Mesenchymal stem cell (in vitro differentiated cells and primary cell): ENCODE measurements around the gene NCOA6.

Source experiments
- DNase-seq: peaks from one replicate; pipeline ENCODE4 v3.0.0-alpha.2; 2013
- H2AFZ ChIP-seq: one replicate; pipeline ENCODE4 v1.6.1; 2013; ENCODE audit warnings: low read depth, mild to moderate bottlenecking, control low read depth, inconsistent platforms, low read length, moderate library complexity
- H2AK5ac ChIP-seq: 2 replicates; pipeline ENCODE4 v1.6.1; 2013; ENCODE audit warnings: low read length, moderate library complexity, mild to moderate bottlenecking, inconsistent platforms; ENCODE audit not compliant: severe bottlenecking
- H2BK120ac ChIP-seq: one replicate; pipeline ENCODE4 v1.6.1; 2013; ENCODE audit warnings: low read depth, mild to moderate bottlenecking, inconsistent platforms, low read length, moderate library complexity
- H2BK12ac ChIP-seq, 2 experiments: one replicate each; pipeline ENCODE4 v1.6.1; 2013; ENCODE audit warnings: inconsistent platforms in 2 of 2, low read length in 2 of 2, mild to moderate bottlenecking in 2 of 2, moderate library complexity in 2 of 2, control low read depth in 1 of 2
- H2BK15ac ChIP-seq: one replicate; pipeline ENCODE4 v1.6.1; 2013; ENCODE audit warnings: mild to moderate bottlenecking, low read depth, inconsistent platforms; ENCODE audit not compliant: poor library complexity, severe bottlenecking
- H2BK5ac ChIP-seq: 2 replicates; pipeline ENCODE4 v1.6.1; 2013; ENCODE audit warnings: low read depth, mild to moderate bottlenecking, low read length, control low read depth, inconsistent platforms; ENCODE audit not compliant: poor library complexity, severe bottlenecking
- H3K14ac ChIP-seq, 2 experiments: one replicate each; pipeline ENCODE4 v1.6.1; 2013; ENCODE audit warnings: inconsistent platforms in 2 of 2, low read length in 2 of 2, control low read depth in 1 of 2, mild to moderate bottlenecking in 1 of 2, moderate library complexity in 1 of 2
- H3K18ac ChIP-seq, 2 experiments: one replicate each; pipeline ENCODE4 v1.6.1; 2013; ENCODE audit warnings: inconsistent platforms in 2 of 2, low read length in 2 of 2, control low read depth in 1 of 2, low read depth in 1 of 2, mild to moderate bottlenecking in 1 of 2
- H3K23ac ChIP-seq, 2 experiments: one replicate each; pipeline ENCODE4 v1.6.1; 2013; ENCODE audit warnings: inconsistent platforms in 2 of 2, low read length in 2 of 2, mild to moderate bottlenecking in 2 of 2, moderate library complexity in 2 of 2, control low read depth in 1 of 2
- H3K27ac ChIP-seq: 2 replicates; pipeline ENCODE4 v1.5.1; 2013; ENCODE audit warnings: mild to moderate bottlenecking, moderate library complexity, low read length, control low read depth, inconsistent platforms; ENCODE audit not compliant: poor library complexity, severe bottlenecking
- H3K27me3 ChIP-seq, 2 experiments: 2 replicates each; pipeline versions ENCODE4 v1.6.1 to v1.7.0; 2013; ENCODE audit warnings: low read length in 2 of 2, mild to moderate bottlenecking in 2 of 2, moderate library complexity in 2 of 2, control low read depth in 1 of 2, inconsistent platforms in 1 of 2; ENCODE audit not compliant: control insufficient read depth in 1 of 2, insufficient read depth in 1 of 2
- H3K36me3 ChIP-seq, 2 experiments: 2 replicates each; pipeline versions ENCODE4 v1.6.1 to v1.7.0; 2013; ENCODE audit warnings: low read length in 2 of 2, control low read depth in 1 of 2, inconsistent platforms in 1 of 2, low read depth in 1 of 2, mild to moderate bottlenecking in 1 of 2; ENCODE audit not compliant: insufficient read depth in 2 of 2, control insufficient read depth in 1 of 2
- H3K4ac ChIP-seq, 2 experiments: one replicate each; pipeline ENCODE4 v1.6.1; 2013; ENCODE audit warnings: inconsistent platforms in 2 of 2, low read length in 2 of 2, mild to moderate bottlenecking in 2 of 2, moderate library complexity in 2 of 2, control low read depth in 1 of 2, low read depth in 1 of 2
- H3K4me1 ChIP-seq: 2 replicates; pipeline ENCODE4 v1.6.1; 2013; ENCODE audit warnings: low read depth, low read length, control low read depth; ENCODE audit not compliant: control insufficient read depth, insufficient read depth
- H3K4me2 ChIP-seq: 2 replicates; pipeline ENCODE4 v1.6.1; 2013; ENCODE audit warnings: low read length, mild to moderate bottlenecking, inconsistent platforms; ENCODE audit not compliant: poor library complexity, severe bottlenecking
- H3K4me3 ChIP-seq, 2 experiments: 2 replicates each; pipeline versions ENCODE4 v1.5.1 to v1.7.0; 2013; ENCODE audit warnings: low read length in 2 of 2, mild to moderate bottlenecking in 2 of 2, control low read depth in 1 of 2, low read depth in 1 of 2; ENCODE audit not compliant: insufficient read depth in 1 of 2
- H3K79me1 ChIP-seq: replicated peaks from 2 replicates; pipeline ENCODE4 v1.6.1; 2013; ENCODE audit warnings: mild to moderate bottlenecking, control low read depth, low read length, inconsistent platforms; ENCODE audit not compliant: poor library complexity, severe bottlenecking
- H3K9ac ChIP-seq: 2 replicates; pipeline ENCODE4 v1.7.0; 2013; ENCODE audit warnings: mild to moderate bottlenecking, low read length, moderate library complexity
- H3K9me3 ChIP-seq: 2 replicates; pipeline ENCODE4 v1.7.0; 2013; ENCODE audit warnings: mild to moderate bottlenecking, low read length; ENCODE audit not compliant: control insufficient read depth
- H4K8ac ChIP-seq: one replicate; pipeline ENCODE4 v1.6.1; 2013; ENCODE audit warnings: inconsistent platforms, mild to moderate bottlenecking, low read length, moderate library complexity
- H4K91ac ChIP-seq: one replicate; pipeline ENCODE4 v1.6.1; 2013; ENCODE audit warnings: mild to moderate bottlenecking, low read length, inconsistent platforms
- WGBS: methylation state at CpG from one replicate; pipeline ENCODE4 v1.1.7; 2013; ENCODE audit warnings: mixed read lengths; 5-methylcytosine and 5-hydroxymethylcytosine counted together

Gene NCOA6

GRCh38 chr20:34744847-34745246 lies 80.6 kb downstream of the NCOA6 start:
- no peaks in the 10 kb centered on the region for H3K4me1 ChIP-seq
- H3K4me2 ChIP-seq = no peak overlapping the region
- H3K36me3 ChIP-seq = peaks cover 43 to 99% of the 10 kb centered on the region in 2 experiments
- DNase-seq = no peak
- no peak overlapping the region for H3K4me3 ChIP-seq
- no peak overlapping the region for H3K27ac ChIP-seq
- H3K9me3 ChIP-seq = no peaks in the 10 kb centered on the region
- no peak overlapping the region for H4K91ac ChIP-seq
- no peak overlapping the region for H3K14ac ChIP-seq
- no peak overlapping the region for H2BK120ac ChIP-seq
- H4K8ac ChIP-seq = no peak overlapping the region
- no peak overlapping the region for H3K18ac ChIP-seq
- no peaks in the 10 kb centered on the region for H3K27me3 ChIP-seq
- no peak overlapping the region for H3K23ac ChIP-seq
- H2BK12ac ChIP-seq = no peak overlapping the region
- no CpG with 5 or more reads among the region's 1 CpG for WGBS
- no peak overlapping the region for H3K9ac ChIP-seq
- H3K79me1 ChIP-seq = peaks cover 11% of the 10 kb centered on the region
- no peak overlapping the region for H2BK15ac ChIP-seq
- no peak overlapping the region for H2AK5ac ChIP-seq
- H2BK5ac ChIP-seq = no peak overlapping the region
- no peak overlapping the region for H2AFZ ChIP-seq
- H3K4ac ChIP-seq = no peak overlapping the region

- 100% methylated on average over 3 of the region's 3 CpGs for WGBS
- H3K4me2 ChIP-seq = no peak overlapping the region
- H3K27ac ChIP-seq = no peak overlapping the region
- no peak for DNase-seq
- no peak overlapping the region for H2BK15ac ChIP-seq
- H3K27me3 ChIP-seq = no peaks in the 10 kb centered on the region
- H2BK12ac ChIP-seq = no peak overlapping the region
- H4K8ac ChIP-seq = no peak overlapping the region
- H4K91ac ChIP-seq = no peak overlapping the region
- H3K4me1 ChIP-seq = no peaks in the 10 kb centered on the region
- H2BK5ac ChIP-seq = no peak overlapping the region
- H3K23ac ChIP-seq = no peak overlapping the region
- H3K9me3 ChIP-seq = no peaks in the 10 kb centered on the region
- H2AFZ ChIP-seq = no peak overlapping the region
- no peak overlapping the region for H3K4me3 ChIP-seq
- H3K36me3 ChIP-seq = peaks cover 40 to 99% of the 10 kb centered on the region in 2 experiments
- H2BK120ac ChIP-seq = no peak overlapping the region
- H3K18ac ChIP-seq = no peak overlapping the region
- peaks cover 6% of the 10 kb centered on the region for H3K79me1 ChIP-seq
- no peak overlapping the region for H3K14ac ChIP-seq
- H3K4ac ChIP-seq = no peak overlapping the region
- no peak overlapping the region for H2AK5ac ChIP-seq
- H3K9ac ChIP-seq = no peak overlapping the region
Observed at GRCh38 chr20:34744340-34744739, 81.1 kb downstream of the NCOA6 start.

GRCh38 chr20:34743039-34743438 lies 82.4 kb downstream of the NCOA6 start:
- Histone ChIP-seq H3K9ac (no peak overlapping the region), H2BK120ac (no peak overlapping the region), H3K14ac (no peak overlapping the region), H3K4me3 (no peak overlapping the region), H3K18ac (no peak overlapping the region), H3K27me3 (no peaks in the 10 kb centered on the region), H4K91ac (peak overlapping the region; percentile 20), H2AFZ (no peak overlapping the region), H3K4me2 (no peak overlapping the region), H2BK15ac (no peak overlapping the region), H3K23ac (no peak overlapping the region), H3K79me1 (peaks cover 6% of the 10 kb centered on the region), H4K8ac (no peak overlapping the region), H2BK12ac (no peak overlapping the region), H3K4me1 (no peaks in the 10 kb centered on the region), H3K27ac (no peak overlapping the region), H3K9me3 (no peaks in the 10 kb centered on the region), H3K36me3 (peaks cover 39 to 99% of the 10 kb centered on the region in 2 experiments), H3K4ac (no peak overlapping the region), H2AK5ac (no peak overlapping the region), H2BK5ac (no peak overlapping the region)
- DNase-seq = no peak
- WGBS = 100% methylated on average over 1 of the region's 1 CpG

GRCh38 chr20:34736106-34736735 lies 89.2 kb downstream of the NCOA6 start:
- Histone ChIP-seq H3K4me2 (no peak overlapping the region), H2BK5ac (no peak overlapping the region), H3K79me1 (peaks cover 3% of the 10 kb centered on the region), H4K8ac (no peak overlapping the region), H2BK12ac (no peak overlapping the region), H3K27me3 (no peaks in the 10 kb centered on the region), H3K36me3 (peaks cover 34 to 83% of the 10 kb centered on the region in 2 experiments), H2BK120ac (no peak overlapping the region), H4K91ac (no peak overlapping the region), H3K18ac (no peak overlapping the region), H3K27ac (no peak overlapping the region), H3K9ac (no peak overlapping the region), H2BK15ac (no peak overlapping the region), H3K4ac (no peak overlapping the region), H3K4me1 (no peaks in the 10 kb centered on the region), H2AFZ (no peak overlapping the region), H3K23ac (no peak overlapping the region), H2AK5ac (no peak overlapping the region), H3K9me3 (no peaks in the 10 kb centered on the region), H3K4me3 (no peak overlapping the region), H3K14ac (no peak overlapping the region)
- WGBS = 95% methylated on average over 6 of the region's 6 CpGs
- DNase-seq = no peak
